Skin of body (tissue), 2 donors: ENCODE data around the gene PHYH. TPM values are rescaled to one million over a fixed set of nuclear protein-coding genes. Genes with fewer than 3 reads are reported as not detected.
"Not testable (repeated sequence)": the region's sequence is repeated elsewhere in the genome, so short reads cannot be mapped to it uniquely, and the experiment has no call there.

Experiments used
- DNase-seq: peaks from one replicate; lab custom pipeline; 2025; lab: John Stamatoyannopoulos, UW
- total RNA-seq: library from RNA; depleted of rRNA; stranded (reverse); fragments of >200 nt; gene quantifications from one replicate; pipeline ENCODE4 v1.2.3, GENCODE V29; 2014

Gene PHYH
- total RNA-seq, 1 donor from 2014 or later, result 21.6 TPM

GRCh38 chr10:13271552-13272163, 28.2 kb downstream of the PHYH start:
- no peak for DNase-seq

- DNase-seq, result no peak
Observed at GRCh38 chr10:13270877-13271551, 28.9 kb downstream of the PHYH start.

GRCh38 chr10:13268841-13269240, 31.0 kb downstream of the PHYH start:
- DNase-seq, result no peak

- no peak for DNase-seq
Observed at GRCh38 chr10:13268310-13268709, 31.6 kb downstream of the PHYH start.

GRCh38 chr10:13263591-13263990, 36.3 kb downstream of the PHYH start:
- no peak for DNase-seq

- DNase-seq, result no peak
Observed at GRCh38 chr10:13262433-13262832, 37.4 kb downstream of the PHYH start.

- DNase-seq, result no peak
Observed at GRCh38 chr10:13257621-13258140, 42.2 kb downstream of the PHYH start.

GRCh38 chr10:13256627-13257026, 43.2 kb downstream of the PHYH start:
- no peak for DNase-seq

- DNase-seq, result no peak
Observed at GRCh38 chr10:13253726-13254125, 46.1 kb downstream of the PHYH start.

- DNase-seq, result no peak
Observed at GRCh38 chr10:13247784-13248183, 52.1 kb downstream of the PHYH start.

GRCh38 chr10:13247246-13247645, 52.6 kb downstream of the PHYH start:
- DNase-seq, result no peak

- DNase-seq, result not testable (repeated sequence)
Observed at GRCh38 chr10:13242260-13242659, 57.6 kb downstream of the PHYH start.

GRCh38 chr10:13241613-13242012, 58.3 kb downstream of the PHYH start:
- no peak for DNase-seq

GRCh38 chr10:13239923-13240322, 59.9 kb downstream of the PHYH start:
- no peak for DNase-seq

GRCh38 chr10:13238271-13239077, 61.4 kb downstream of the PHYH start:
- no peak for DNase-seq

GRCh38 chr10:13236638-13237037, 63.2 kb downstream of the PHYH start:
- DNase-seq, result no peak

GRCh38 chr10:13234736-13235135, 65.1 kb downstream of the PHYH start:
- DNase-seq, result not testable (repeated sequence)

GRCh38 chr10:13234172-13234571, 65.7 kb downstream of the PHYH start, which contains the start of gene UCMA:
Gene UCMA (minus strand): TSS chr10:13234374. CDS start chr10:13234258, 116 bp downstream.
- no peak for DNase-seq

GRCh38 chr10:13233358-13233757, 66.5 kb downstream of the PHYH start:
- DNase-seq, result no peak

GRCh38 chr10:13231808-13232207, 68.1 kb downstream of the PHYH start:
- DNase-seq, result no peak

- no peak for DNase-seq
Observed at GRCh38 chr10:13231190-13231589, 68.7 kb downstream of the PHYH start.
